Measurements from ENCODE around the gene PRKCI. TPM values are rescaled to one million over a fixed set of nuclear protein-coding genes. Genes with fewer than 3 reads are reported as not detected.

Gene PRKCI
- total and polyA plus RNA-seq, 8 donors, result 3.5 to 14.2 (median 10.3) TPM

DNA sequence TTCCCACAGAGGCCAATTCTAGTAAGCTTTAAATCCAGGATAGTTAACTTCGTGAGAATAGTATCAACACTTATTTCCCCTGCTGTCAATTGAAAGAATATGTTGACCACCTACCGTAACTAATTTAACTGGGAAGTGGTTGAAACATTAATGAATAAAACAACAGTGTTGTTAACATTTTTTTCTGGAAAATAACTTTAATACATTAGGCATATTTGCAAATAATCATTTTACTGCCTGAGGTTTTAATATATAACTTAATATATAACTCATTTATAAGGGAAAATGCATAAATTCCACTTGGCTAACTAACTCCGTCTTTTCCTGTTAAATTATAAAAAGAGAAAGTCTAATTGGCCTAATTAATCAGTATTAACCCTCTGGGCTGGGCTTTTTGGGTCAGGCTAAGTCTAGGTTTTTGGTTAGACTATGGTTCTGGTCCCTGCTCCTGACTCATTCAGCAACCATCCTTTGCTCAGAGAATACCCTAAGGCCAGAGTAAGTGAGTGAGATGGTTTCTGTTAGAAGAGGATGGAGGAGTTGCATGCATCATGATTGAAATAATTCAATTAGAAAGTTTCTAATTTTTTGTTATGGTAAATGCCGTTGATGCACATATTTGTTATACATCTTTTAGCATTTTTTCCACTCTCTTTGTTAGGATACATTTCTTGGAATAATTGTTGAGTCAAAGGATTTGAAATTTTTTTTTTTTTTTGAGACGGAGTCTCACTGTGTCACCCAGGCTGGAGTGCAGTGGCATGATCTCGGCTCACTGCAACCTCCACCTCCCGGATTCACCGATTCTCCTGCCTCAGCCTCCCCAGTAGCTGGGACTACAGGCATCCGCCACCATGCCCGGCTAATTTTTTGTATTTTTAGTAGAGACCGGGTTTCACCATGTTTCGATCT is 124.5 kb downstream of the PRKCI start:
- FAIRE-seq (no peak), DNase-seq (no peak), ATAC-seq (no peak)
- H3K27me3 ChIP-seq, result no peaks in the 10 kb centered on the region
- intact Hi-C loops (cut with DNase I), result no loop called here
- no peak overlapping the region for H3K27ac ChIP-seq
- no peaks in the 10 kb centered on the region for H3K4me1 ChIP-seq
- TF ChIP-seq, protein P1, sequence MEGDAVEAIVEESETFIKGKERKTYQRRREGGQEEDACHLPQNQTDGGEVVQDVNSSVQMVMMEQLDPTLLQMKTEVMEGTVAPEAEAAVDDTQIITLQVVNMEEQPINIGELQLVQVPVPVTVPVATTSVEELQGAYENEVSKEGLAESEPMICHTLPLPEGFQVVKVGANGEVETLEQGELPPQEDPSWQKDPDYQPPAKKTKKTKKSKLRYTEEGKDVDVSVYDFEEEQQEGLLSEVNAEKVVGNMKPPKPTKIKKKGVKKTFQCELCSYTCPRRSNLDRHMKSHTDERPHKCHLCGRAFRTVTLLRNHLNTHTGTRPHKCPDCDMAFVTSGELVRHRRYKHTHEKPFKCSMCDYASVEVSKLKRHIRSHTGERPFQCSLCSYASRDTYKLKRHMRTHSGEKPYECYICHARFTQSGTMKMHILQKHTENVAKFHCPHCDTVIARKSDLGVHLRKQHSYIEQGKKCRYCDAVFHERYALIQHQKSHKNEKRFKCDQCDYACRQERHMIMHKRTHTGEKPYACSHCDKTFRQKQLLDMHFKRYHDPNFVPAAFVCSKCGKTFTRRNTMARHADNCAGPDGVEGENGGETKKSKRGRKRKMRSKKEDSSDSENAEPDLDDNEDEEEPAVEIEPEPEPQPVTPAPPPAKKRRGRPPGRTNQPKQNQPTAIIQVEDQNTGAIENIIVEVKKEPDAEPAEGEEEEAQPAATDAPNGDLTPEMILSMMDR (IDR thresholded peaks at IDR 0.05), result no peak
- no peaks in the 10 kb centered on the region for H3K9me3 ChIP-seq
- no peak overlapping the region for H3K4me3 ChIP-seq
- no peaks in the 10 kb centered on the region for H3K36me3 ChIP-seq
- 83 to 90% methylated on average over 12 of the region's 12 CpGs for WGBS, 2 donors

DNA sequence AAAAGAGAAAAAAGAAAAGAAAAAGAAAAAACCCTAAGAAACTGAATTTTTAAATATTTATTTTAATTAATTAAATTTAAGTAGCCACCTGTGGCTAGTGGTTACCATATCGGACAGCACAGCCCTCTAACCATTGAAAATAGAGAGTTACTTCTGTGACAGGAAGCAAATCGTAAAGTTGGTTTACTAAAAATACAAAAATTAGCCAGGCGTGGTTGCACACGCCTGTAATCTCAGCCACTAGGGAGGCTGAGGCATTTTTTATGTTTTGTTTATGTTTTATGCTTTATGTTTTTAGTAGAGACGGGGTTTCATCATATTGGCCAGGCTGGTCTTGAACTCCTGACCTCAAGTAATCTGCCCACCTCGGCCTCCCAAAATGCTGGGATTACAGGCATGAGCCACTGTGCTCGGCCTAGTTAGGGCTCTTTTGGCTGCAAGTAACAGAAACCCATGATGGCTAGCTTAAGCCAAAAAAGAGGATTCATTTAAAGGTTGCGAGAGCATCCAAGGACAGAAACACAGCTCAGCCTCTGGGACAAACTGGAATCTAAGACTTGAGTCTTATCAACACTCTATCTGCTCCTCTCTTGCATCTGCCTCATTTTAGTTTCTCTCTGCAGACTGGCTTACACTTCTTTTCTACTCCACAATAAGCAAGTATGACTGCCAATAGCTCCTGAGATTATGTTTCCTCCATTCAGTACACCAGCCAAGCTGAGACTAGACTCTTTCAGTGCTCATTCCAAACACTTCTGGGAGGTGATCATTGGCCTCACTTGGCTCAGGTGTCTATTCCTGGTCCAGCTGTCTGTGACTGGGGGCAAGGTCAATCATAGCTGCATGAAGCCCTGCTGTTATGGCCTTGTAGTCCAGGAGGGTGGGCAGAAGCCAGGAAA is 128.5 kb downstream of the PRKCI start:
- H3K9me3 ChIP-seq, result no peaks in the 10 kb centered on the region
- no peak overlapping the region for H3K4me3 ChIP-seq
- no peak for ATAC-seq
- no peaks in the 10 kb centered on the region for H3K36me3 ChIP-seq
- no peak for DNase-seq
- intact Hi-C loops (cut with DNase I), result no loop called here
- FAIRE-seq, result no peak
- H3K27ac ChIP-seq, result no peak overlapping the region
- no peaks in the 10 kb centered on the region for H3K27me3 ChIP-seq
- WGBS, 2 donors, result 91 to 94% methylated on average over 8 of the region's 8 CpGs
- TF ChIP-seq, protein P1 (IDR thresholded peaks at IDR 0.05), result no peak
- H3K4me1 ChIP-seq, result peaks cover 3 to 10% (median 6%) of the 10 kb centered on the region in 3 donors

DNA sequence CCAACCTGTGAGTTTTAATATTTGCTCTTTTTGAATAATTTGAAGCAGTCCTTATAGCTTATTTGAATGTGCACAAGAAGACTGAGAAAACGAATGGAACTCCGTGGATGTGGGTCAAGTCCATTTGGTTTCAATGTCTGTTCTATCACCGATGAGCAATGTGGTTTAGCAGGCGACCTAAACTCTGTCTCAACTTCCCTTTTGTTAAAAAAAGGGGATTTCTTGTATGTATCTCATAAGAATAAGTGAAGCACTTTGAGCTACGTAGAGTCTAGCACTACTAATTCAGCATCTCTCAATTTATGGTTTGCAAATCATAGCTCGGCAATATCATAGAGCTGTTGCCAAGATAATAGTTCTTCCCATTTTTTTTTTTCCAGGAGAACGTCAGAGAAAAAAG is 130.7 kb downstream of the PRKCI start:
- ATAC-seq (no peak), DNase-seq (no peak), FAIRE-seq (no peak)
- H3K27me3 ChIP-seq, result no peaks in the 10 kb centered on the region
- TF ChIP-seq, protein P1 (IDR thresholded peaks at IDR 0.05), result no peak
- no peak overlapping the region for H3K4me3 ChIP-seq
- no peaks in the 10 kb centered on the region for H3K9me3 ChIP-seq
- H3K4me1 ChIP-seq, result peaks cover 3 to 11% (median 6%) of the 10 kb centered on the region in 3 donors
- 78 to 88% methylated on average over 7 of the region's 7 CpGs for WGBS, 2 donors
- intact Hi-C loops (cut with DNase I), result no loop called here
- H3K36me3 ChIP-seq, result no peaks in the 10 kb centered on the region
- H3K27ac ChIP-seq, result no peak overlapping the region

DNA sequence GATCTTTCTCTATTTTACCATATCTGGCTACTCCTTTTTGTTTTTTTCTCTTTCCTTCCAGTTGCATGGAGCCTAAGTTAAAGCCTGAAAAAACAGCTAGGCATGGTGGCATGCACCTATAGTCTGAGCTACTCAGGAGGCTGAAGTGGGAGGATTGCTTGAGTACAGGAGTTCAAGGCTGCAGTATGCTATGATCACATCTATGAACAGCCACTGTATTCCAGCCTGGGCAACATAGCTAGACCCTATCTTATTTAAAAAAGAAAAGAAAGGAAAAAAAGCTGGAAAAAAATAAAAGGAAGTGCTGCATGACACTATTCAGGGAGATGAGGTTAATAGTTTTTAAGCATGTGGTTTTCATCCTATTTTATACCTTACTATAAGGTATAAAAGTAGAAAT is 131.3 kb downstream of the PRKCI start:
- Histone ChIP-seq H3K9me3 (no peaks in the 10 kb centered on the region), H3K4me3 (no peak overlapping the region), H3K27ac (no peak overlapping the region), H3K4me1 (peaks cover 3 to 11% (median 6%) of the 10 kb centered on the region in 3 donors), H3K27me3 (no peaks in the 10 kb centered on the region), H3K36me3 (no peaks in the 10 kb centered on the region)
- DNase-seq (no peak), FAIRE-seq (no peak), ATAC-seq (no peak)
- intact Hi-C loops (cut with DNase I), result no loop called here
- TF ChIP-seq, protein P1 (IDR thresholded peaks at IDR 0.05), result no peak
